ENCODE results near the gene IGIP.

DNA sequence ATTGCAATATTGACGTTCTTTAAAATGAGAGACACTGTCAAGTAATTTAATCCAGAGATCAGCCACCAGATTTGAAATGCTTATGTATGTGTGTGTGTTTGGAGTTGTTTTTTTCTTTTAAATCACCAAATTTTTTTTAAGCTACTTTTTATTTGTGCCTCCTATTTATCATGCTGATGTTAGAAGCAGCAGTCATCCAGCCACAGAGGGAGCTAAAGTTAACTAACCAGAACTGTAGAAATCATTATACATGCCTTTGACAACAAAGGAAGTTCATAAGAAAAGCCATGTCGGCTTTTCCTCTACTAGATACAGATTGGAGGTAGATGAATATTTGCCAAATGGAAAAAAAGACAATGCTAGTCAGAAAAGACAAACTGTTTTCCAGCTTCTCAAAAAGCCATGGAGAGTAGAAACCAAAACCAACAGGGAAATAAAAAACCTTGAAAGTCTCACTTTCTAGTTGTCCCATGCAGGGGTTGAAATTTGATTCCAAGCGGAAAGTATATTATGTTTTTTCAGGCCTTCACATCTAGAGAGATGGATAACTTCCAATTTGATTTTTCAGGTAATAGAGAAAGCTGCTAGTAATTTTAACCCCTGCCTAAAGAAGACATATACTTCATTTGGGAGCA is 7.3 kb upstream of the IGIP start:
- TF ChIP-seq, protein P1, sequence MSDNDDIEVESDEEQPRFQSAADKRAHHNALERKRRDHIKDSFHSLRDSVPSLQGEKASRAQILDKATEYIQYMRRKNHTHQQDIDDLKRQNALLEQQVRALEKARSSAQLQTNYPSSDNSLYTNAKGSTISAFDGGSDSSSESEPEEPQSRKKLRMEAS (IDR thresholded peaks at IDR 0.05) = no peak
- TF ChIP-seq EP300 (IDR thresholded peaks at IDR 0.05; ENCODE audit: borderline replicate concordance) = no peak
- no peak for TF ChIP-seq CEBPB (IDR thresholded peaks at IDR 0.05)
- TF ChIP-seq RAD21 (IDR thresholded peaks at IDR 0.05; ENCODE audit: low read depth) = no peak
- no peak for TF ChIP-seq EGR1 (IDR thresholded peaks at IDR 0.05)
- no peak for TF ChIP-seq REST (IDR thresholded peaks at IDR 0.05; ENCODE audit: low read depth)
- TF ChIP-seq YY1 (IDR thresholded peaks at IDR 0.05; ENCODE audit: low read depth) = no peak
- TF ChIP-seq NFIC (IDR thresholded peaks at IDR 0.05) = no peak

Data from Ishikawa (cell line).